ENCODE results near the gene MAP3K7. TPM values are rescaled to one million over a fixed set of nuclear protein-coding genes. Genes with fewer than 3 reads are reported as not detected.

MAP3K7 gene
- total and polyA plus RNA-seq, 2 of the 4 experiments (the other 2 are of a cell fraction) = 26.5 to 29.9 TPM

DNA sequence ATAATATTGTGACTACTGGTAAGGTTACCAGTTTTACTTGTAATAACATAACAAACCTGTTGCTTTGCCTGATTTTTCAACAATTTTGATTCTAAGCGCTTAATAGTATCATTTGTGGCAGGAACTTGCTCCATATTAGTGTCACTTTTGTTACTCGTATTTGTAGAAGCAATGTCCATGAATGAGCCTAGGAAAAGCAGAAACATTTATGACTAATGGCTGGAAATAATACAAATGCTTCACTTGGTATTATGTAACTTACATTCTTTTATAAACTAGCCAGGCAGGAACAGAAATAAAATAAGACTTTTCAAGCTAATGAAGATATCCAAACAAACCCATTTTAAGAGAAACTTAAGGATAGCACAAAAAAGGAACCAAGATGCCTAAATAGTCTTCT is 38.9 kb downstream of the MAP3K7 start:
- H3K9me3 ChIP-seq (ENCODE audit: control insufficient read depth, insufficient read depth, low read length) = no peaks in the 10 kb centered on the region
- H3K9me1 ChIP-seq (ENCODE audit: insufficient read depth, low read length) = no peaks in the 10 kb centered on the region
- H3K27ac ChIP-seq (ENCODE audit: insufficient read depth, low read length) = no peak overlapping the region
- H3K4ac ChIP-seq (ENCODE audit: low read depth, low read length) = no peak overlapping the region
- WGBS, 2 experiments (ENCODE audit: extremely low coverage in 2 of 2, insufficient read length in 1 of 2) = no CpG with 5 or more reads among the region's 2 CpGs
- dilution Hi-C loops (cut with HindIII; ENCODE audit: low sequenced_read_pairs, unreplicated experiment) (no loop called here), in situ Hi-C loops (cut with MboI; ENCODE audit: low sequenced_read_pairs) (no loop called here), intact Hi-C loops (cut with micrococcal nuclease) (no loop called here)
- H3K23ac ChIP-seq (ENCODE audit: low read depth, low read length) = no peak overlapping the region
- H3K4me2 ChIP-seq (ENCODE audit: low read depth, low read length) = no peak overlapping the region
- no peak overlapping the region for H3K56ac ChIP-seq (ENCODE audit: extremely low read depth, insufficient read depth, low read length)
- no peak for TF ChIP-seq BHLHE40 (IDR thresholded peaks at IDR 0.05; ENCODE audit: low read depth, low read length)
- no peak for TF ChIP-seq RFX5 (IDR thresholded peaks at IDR 0.05; ENCODE audit: low read depth, low read length)
- TF ChIP-seq MXI1 (IDR thresholded peaks at IDR 0.05; ENCODE audit: borderline replicate concordance, low read depth, low read length) = no peak
- no peak for TF ChIP-seq RAD21 (IDR thresholded peaks at IDR 0.05; ENCODE audit: low read length)
- TF ChIP-seq, protein P1, sequence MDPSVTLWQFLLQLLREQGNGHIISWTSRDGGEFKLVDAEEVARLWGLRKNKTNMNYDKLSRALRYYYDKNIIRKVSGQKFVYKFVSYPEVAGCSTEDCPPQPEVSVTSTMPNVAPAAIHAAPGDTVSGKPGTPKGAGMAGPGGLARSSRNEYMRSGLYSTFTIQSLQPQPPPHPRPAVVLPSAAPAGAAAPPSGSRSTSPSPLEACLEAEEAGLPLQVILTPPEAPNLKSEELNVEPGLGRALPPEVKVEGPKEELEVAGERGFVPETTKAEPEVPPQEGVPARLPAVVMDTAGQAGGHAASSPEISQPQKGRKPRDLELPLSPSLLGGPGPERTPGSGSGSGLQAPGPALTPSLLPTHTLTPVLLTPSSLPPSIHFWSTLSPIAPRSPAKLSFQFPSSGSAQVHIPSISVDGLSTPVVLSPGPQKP (IDR thresholded peaks at IDR 0.05; ENCODE audit: borderline replicate concordance, low read depth, low read length) = no peak
- no peak overlapping the region for H3K14ac ChIP-seq (replicated peaks; ENCODE audit: low read depth, low read length)
- no peak overlapping the region for H4K8ac ChIP-seq (ENCODE audit: low read depth in 2 of 2, low read length in 2 of 2)
- CTCF ChIA-PET = no interaction called here
- no peak overlapping the region for H2AK9ac ChIP-seq (replicated peaks; ENCODE audit: low read depth, low read length, poor library complexity)
- BruUV-seq (replicated peaks) = no TSS peak
- H3K27me3 ChIP-seq (ENCODE audit: control insufficient read depth, insufficient read depth, low read length) = no peaks in the 10 kb centered on the region
- H4K5ac ChIP-seq (ENCODE audit: low read depth, low read length) = no peak overlapping the region
- peaks cover 26% of the 10 kb centered on the region for H3K36me3 ChIP-seq (ENCODE audit: control insufficient read depth, insufficient read depth, low read length)
- H2BK20ac ChIP-seq (ENCODE audit: low read depth, low read length) = no peak overlapping the region
- H4K91ac ChIP-seq (ENCODE audit: insufficient read depth, low read depth, low read length) = no peak overlapping the region
- no peak overlapping the region for H3K18ac ChIP-seq (ENCODE audit: low read depth, low read length)
- POLR2A ChIA-PET (ENCODE audit: unreplicated experiment) = no interaction called here
- peak; percentile 16 for DNase-seq
- no peaks in the 10 kb centered on the region for H4K20me1 ChIP-seq (ENCODE audit: insufficient read depth, low read length)
- H3K79me1 ChIP-seq (ENCODE audit: low read depth in 1 of 2, low read length in 2 of 2) = peaks cover 0 to 5% of the 10 kb centered on the region in 2 experiments; a peak in 1 of 4 replicates
- no peak overlapping the region for H2BK120ac ChIP-seq (ENCODE audit: low read depth, low read length)
- H3K4me3 ChIP-seq (ENCODE audit: insufficient read depth, low read depth, low read length) = no peak overlapping the region
- H2BK5ac ChIP-seq (ENCODE audit: low read depth, low read length, poor library complexity, severe bottlenecking) = no peak overlapping the region
- no peak overlapping the region for H2BK15ac ChIP-seq (ENCODE audit: low read depth, low read length)
- H2AFZ ChIP-seq (replicated peaks; ENCODE audit: low read length, poor library complexity) = no peak overlapping the region
- peak; percentile 46; the same call in 1 of the 2 replicates for ATAC-seq (ENCODE audit: low read depth)
- no peaks in the 10 kb centered on the region for H3K4me1 ChIP-seq (ENCODE audit: control insufficient read depth, insufficient read depth, low read length)
- H3K9ac ChIP-seq (ENCODE audit: low read depth, low read length) = no peak overlapping the region
- no peak overlapping the region for H2AK5ac ChIP-seq (ENCODE audit: low read depth, low read length)
